GM12892 (cell line): ENCODE results near the gene ZNF774.

ENCODE experiments used
- POLR2A ChIP-seq: IDR thresholded peaks from 2 replicates; pipeline ENCODE4 v1.6.1; 2011; ENCODE audit warnings: low read depth, low read length, control low read depth
- POLR2AphosphoS5 ChIP-seq: IDR thresholded peaks from 2 replicates; pipeline ENCODE4 v1.6.1; 2011; ENCODE audit warnings: low read depth, low read length, control low read depth
- TAF1 ChIP-seq: IDR thresholded peaks from 2 replicates; pipeline ENCODE4 v1.6.1; 2011; ENCODE audit warnings: low read depth, mild to moderate bottlenecking, control low read depth, low read length, borderline replicate concordance

GRCh38 chr15:90376789-90377188 is 24.7 kb downstream of the ZNF774 start:
- no peak for TF ChIP-seq POLR2A
- no peak for TF ChIP-seq POLR2AphosphoS5
- TF ChIP-seq TAF1: no peak
